ENCODE data around the gene WDTC1. TPM values are rescaled to one million over a fixed set of nuclear protein-coding genes. Genes with fewer than 3 reads are reported as not detected.

The WDTC1 gene
- total and polyA plus RNA-seq, 9 of the 15 experiments (the other 6 are each of a cell fraction or from before 2014, with no cell fraction given): 0.18 to 32.3 (median 8.8) TPM

- Histone ChIP-seq H3K36me3 (ENCODE audit: control insufficient read depth, insufficient read depth, low read length) (peaks cover 12% of the 10 kb centered on the region; the same call in 2 of the 3 replicates), H3K4me2 (ENCODE audit: insufficient read depth, low read length) (no peak overlapping the region), H2AFZ (ENCODE audit: low read depth, low read length) (no peak overlapping the region), H3K27ac (ENCODE audit: extremely low read depth, low read depth, low read length) (no peak overlapping the region), H3K4me3 (no peak overlapping the region), H3K9ac (ENCODE audit: insufficient read depth in 1 of 2, low read depth in 2 of 2, low read length in 2 of 2) (peak overlapping the region in 1 of 2 experiments; percentile 56; a peak in 2 of 4 replicates), H3K79me2 (ENCODE audit: control insufficient read depth, insufficient read depth, low read length) (no peaks in the 10 kb centered on the region), H4K20me1 (replicated peaks; ENCODE audit: control insufficient read depth, insufficient read depth, low read length) (0 out of 2 replicates have a peak, but pooled peaks cover under 1% of the 10 kb centered on the region), H3K9me3 (replicated peaks; ENCODE audit: control insufficient read depth, insufficient read depth, low read depth, low read length) (no peaks in the 10 kb centered on the region), H3K4me1 (replicated peaks in 1 of 2; ENCODE audit: control insufficient read depth in 2 of 2, insufficient read depth in 2 of 2, low read length in 2 of 2) (peaks cover 22 to 62% of the 10 kb centered on the region in 2 experiments), H3K27me3 (ENCODE audit: control insufficient read depth in 2 of 2, insufficient read depth in 2 of 2, low read length in 2 of 2) (no peaks in the 10 kb centered on the region), H3K9me1 (ENCODE audit: control insufficient read depth, insufficient read depth, low read length) (no peaks in the 10 kb centered on the region)
- in situ Hi-C loops (cut with MboI) (no loop called here), intact Hi-C loops (cut with micrococcal nuclease) (no loop called here)
- ChIA-PET POLR2A (interaction anchor here (0.6 to 4.4 kb wide), 9 partner anchors 10 to 54 kb away, joined by 3 to 19 read pairs (median 3); partner anchors contain the start of genes MAP3K6 and SYTL1), CTCF (ENCODE audit: low intra/inter-chr PET ratio) (no interaction called here)
- no peak for ATAC-seq
- FAIRE-seq: no peak
- no TSS peak for BruUV-seq (replicated peaks)
- WGBS (ENCODE audit: insufficient coverage, low coverage, missing lambda C conversion rate): 86% methylated on average over 3 of the region's 3 CpGs
- no peak for DNase-seq (ENCODE audit: extremely low read depth in 1 of 4, low spot score in 3 of 4)
- TF ChIP-seq NCOA1 (IDR thresholded peaks at IDR 0.05; ENCODE audit: low read depth) (no peak), ELF2 (CRISPR knock-in tag; IDR thresholded peaks at IDR 0.05) (no peak), POLR2G (IDR thresholded peaks at IDR 0.05; ENCODE audit: low read depth, low read length) (0 out of 2 replicates have a peak, but pooled peaks have one; percentile 2), ATF6 (CRISPR knock-in tag; IDR thresholded peaks at IDR 0.05) (no peak), PHF8 (IDR thresholded peaks at IDR 0.05; ENCODE audit: borderline replicate concordance, low read length) (no peak), HCFC1 (IDR thresholded peaks at IDR 0.05; ENCODE audit: low read depth, low read length) (no peak), CBFA2T2 (conservative IDR thresholded peaks at IDR 0.05) (no peak), SIN3B (IDR thresholded peaks at IDR 0.05; ENCODE audit: low read depth) (no peak), ZSCAN29 (IDR thresholded peaks at IDR 0.05) (no peak)
Observed at GRCh38 chr1:27353629-27354028, 119.2 kb downstream of the WDTC1 start.

All from K562 (cell line).